Muscle of arm (tissue), 12 donors: Measurements from ENCODE around the gene IL4I1. TPM values are rescaled to one million over a fixed set of nuclear protein-coding genes. Genes with fewer than 3 reads are reported as not detected.

Source experiments
- DNase-seq: peaks from one replicate; pipeline ENCODE4 v3.0.0-alpha.2; 2013
- polyA plus RNA-seq, 12 donors: library from polyadenylated mRNA; unstranded; fragments of 120-200 nt; gene quantifications; one replicate each; pipeline ENCODE4 v1.2.1, GENCODE V29; 2013; ENCODE audit not compliant: insufficient read length in 12 of 12

Gene IL4I1
- polyA plus RNA-seq, 12 donors: 0.26 to 2.5 (median 0.94) TPM; not detected in 2

GRCh38 chr19:49879243-49879963, 17.3 kb downstream of the IL4I1 start:
- no peak for DNase-seq

GRCh38 chr19:49878744-49879070, 18.0 kb downstream of the IL4I1 start:
- DNase-seq: no peak

- peak; percentile 97 for DNase-seq
These were observed 18.6 kb downstream of the IL4I1 start for GRCh38 chr19:49877879-49878743.

- peak; percentile 100 for DNase-seq
These were observed 19.4 kb downstream of the IL4I1 start, which contains the start of the genes AKT1S1 and TBC1D17 for GRCh38 chr19:49877020-49877878. Gene AKT1S1, minus strand, starts transcription at chr19:49877355. Its CDS starts 4,060 bp downstream, at chr19:49873295. Gene TBC1D17, plus strand, starts transcription at chr19:49877702. Its CDS starts 22 bp downstream, at chr19:49877724.

- peak; percentile 99 for DNase-seq
These were observed 20.2 kb downstream of the IL4I1 start for GRCh38 chr19:49876422-49877019.

- peak; percentile 81 for DNase-seq
These were observed 20.7 kb downstream of the IL4I1 start for GRCh38 chr19:49875857-49876421.

- no peak for DNase-seq
These were observed 21.5 kb downstream of the IL4I1 start for GRCh38 chr19:49875177-49875576.

- DNase-seq: no peak
These were observed 22.1 kb downstream of the IL4I1 start for GRCh38 chr19:49874503-49875157.

GRCh38 chr19:49873834-49874233, 22.9 kb downstream of the IL4I1 start:
- no peak for DNase-seq

GRCh38 chr19:49873129-49873521, 23.6 kb downstream of the IL4I1 start:
- no peak for DNase-seq

GRCh38 chr19:49872245-49873128, 24.2 kb downstream of the IL4I1 start:
- DNase-seq: no peak

- no peak for DNase-seq
These were observed 25.2 kb downstream of the IL4I1 start for GRCh38 chr19:49871349-49871985.

- no peak for DNase-seq
These were observed 26.3 kb downstream of the IL4I1 start for GRCh38 chr19:49870309-49870901.

GRCh38 chr19:49869484-49870308, 27.0 kb downstream of the IL4I1 start:
- peak; percentile 99 for DNase-seq

- no peak for DNase-seq
These were observed 27.6 kb downstream of the IL4I1 start for GRCh38 chr19:49869009-49869483.

- peak; percentile 95 for DNase-seq
These were observed 29.5 kb downstream of the IL4I1 start, which contains the start of gene PNKP for GRCh38 chr19:49866933-49867782. Gene PNKP, minus strand, starts transcription at chr19:49867576. Its CDS starts 372 bp downstream, at chr19:49867204.
